ENCODE measurements around the gene LHFPL3.

LHFPL3 gene

GRCh38 chr7:104823177-104823576 is 494.8 kb downstream of the LHFPL3 start:
- H3K4me1 ChIP-seq (ENCODE audit: control insufficient read depth, low read depth, low read length), result no peaks in the 10 kb centered on the region
- no peak overlapping the region for H3K18ac ChIP-seq (ENCODE audit: low read length)
- no peak overlapping the region for H3K9ac ChIP-seq (ENCODE audit: low read length)
- no peak overlapping the region for H3K23ac ChIP-seq (ENCODE audit: low read length)
- H4K5ac ChIP-seq (ENCODE audit: low read length), result no peak overlapping the region
- no peak overlapping the region for H2BK120ac ChIP-seq (ENCODE audit: low read depth, low read length)
- no peaks in the 10 kb centered on the region for H3K27me3 ChIP-seq (ENCODE audit: insufficient read depth, low read length, poor library complexity)
- no peak overlapping the region for H3K4me3 ChIP-seq (ENCODE audit: low read length)
- DNase-seq, result no peak
- no peaks in the 10 kb centered on the region for H3K79me2 ChIP-seq (ENCODE audit: control insufficient read depth, insufficient read depth, low read length)
- no peak overlapping the region for H2BK15ac ChIP-seq (replicated peaks; ENCODE audit: low read depth)
- no peak overlapping the region for H2BK5ac ChIP-seq (ENCODE audit: low read length)
- no peak overlapping the region for H3K56ac ChIP-seq (ENCODE audit: low read length)
- no peak overlapping the region for H2AK5ac ChIP-seq (ENCODE audit: low read length)
- no peak overlapping the region for H3K4ac ChIP-seq (ENCODE audit: low read depth, low read length)
- H4K8ac ChIP-seq (ENCODE audit: low read depth, low read length), result no peak overlapping the region
- H3K36me3 ChIP-seq (ENCODE audit: control insufficient read depth, insufficient read depth, low read length), result no peaks in the 10 kb centered on the region
- H3K4me2 ChIP-seq (ENCODE audit: low read length), result no peak overlapping the region
- H3K27ac ChIP-seq (ENCODE audit: low read depth, low read length), result no peak overlapping the region
- no peaks in the 10 kb centered on the region for H3K79me1 ChIP-seq (ENCODE audit: low read length)
- no CpG with 5 or more reads among the region's 2 CpGs for WGBS (ENCODE audit: extremely low coverage, insufficient coverage, low lambda C conversion rate)

GRCh38 chr7:104825099-104825498 is 496.7 kb downstream of the LHFPL3 start:
- H2BK120ac ChIP-seq (ENCODE audit: low read depth, low read length), result no peak overlapping the region
- H2AK5ac ChIP-seq (ENCODE audit: low read length), result no peak overlapping the region
- no peak overlapping the region for H4K5ac ChIP-seq (ENCODE audit: low read length)

GRCh38 chr7:104826135-104826534 is 497.7 kb downstream of the LHFPL3 start:
- H3K27me3 ChIP-seq (ENCODE audit: insufficient read depth, low read length, poor library complexity), result no peaks in the 10 kb centered on the region
- no peaks in the 10 kb centered on the region for H3K79me1 ChIP-seq (ENCODE audit: low read length)
- H3K18ac ChIP-seq (ENCODE audit: low read length), result no peak overlapping the region
- WGBS (ENCODE audit: extremely low coverage, insufficient coverage, low lambda C conversion rate), result no CpG with 5 or more reads among the region's 4 CpGs
- no peak overlapping the region for H3K4me3 ChIP-seq (ENCODE audit: low read length)
- H3K27ac ChIP-seq (ENCODE audit: low read depth, low read length), result no peak overlapping the region
- no peaks in the 10 kb centered on the region for H3K4me1 ChIP-seq (ENCODE audit: control insufficient read depth, low read depth, low read length)
- H3K4me2 ChIP-seq (ENCODE audit: low read length), result no peak overlapping the region
- no peak overlapping the region for H3K9ac ChIP-seq (ENCODE audit: low read length)
- no peak overlapping the region for H3K4ac ChIP-seq (ENCODE audit: low read depth, low read length)
- no peak overlapping the region for H2BK15ac ChIP-seq (replicated peaks; ENCODE audit: low read depth)
- DNase-seq, result no peak
- H3K79me2 ChIP-seq (ENCODE audit: control insufficient read depth, insufficient read depth, low read length), result no peaks in the 10 kb centered on the region
- H4K8ac ChIP-seq (ENCODE audit: low read depth, low read length), result no peak overlapping the region
- H3K36me3 ChIP-seq (ENCODE audit: control insufficient read depth, insufficient read depth, low read length), result no peaks in the 10 kb centered on the region
- no peak overlapping the region for H2BK120ac ChIP-seq (ENCODE audit: low read depth, low read length)
- no peak overlapping the region for H4K5ac ChIP-seq (ENCODE audit: low read length)
- no peak overlapping the region for H2BK5ac ChIP-seq (ENCODE audit: low read length)
- no peak overlapping the region for H3K56ac ChIP-seq (ENCODE audit: low read length)
- no peak overlapping the region for H3K23ac ChIP-seq (ENCODE audit: low read length)
- H2AK5ac ChIP-seq (ENCODE audit: low read length), result no peak overlapping the region

More at GRCh38 chr7:104825099-104825498, 496.7 kb downstream of the LHFPL3 start:
- Histone ChIP-seq H3K79me2 (ENCODE audit: control insufficient read depth, insufficient read depth, low read length) (no peaks in the 10 kb centered on the region), H3K23ac (ENCODE audit: low read length) (no peak overlapping the region), H3K36me3 (ENCODE audit: control insufficient read depth, insufficient read depth, low read length) (no peaks in the 10 kb centered on the region), H3K4ac (ENCODE audit: low read depth, low read length) (no peak overlapping the region), H3K56ac (ENCODE audit: low read length) (no peak overlapping the region), H2BK5ac (ENCODE audit: low read length) (no peak overlapping the region), H3K9ac (ENCODE audit: low read length) (no peak overlapping the region), H3K4me3 (ENCODE audit: low read length) (no peak overlapping the region), H3K4me1 (ENCODE audit: control insufficient read depth, low read depth, low read length) (no peaks in the 10 kb centered on the region), H4K8ac (ENCODE audit: low read depth, low read length) (no peak overlapping the region), H3K4me2 (ENCODE audit: low read length) (no peak overlapping the region), H3K79me1 (ENCODE audit: low read length) (no peaks in the 10 kb centered on the region), H3K27ac (ENCODE audit: low read depth, low read length) (no peak overlapping the region), H2BK15ac (replicated peaks; ENCODE audit: low read depth) (no peak overlapping the region), H3K18ac (ENCODE audit: low read length) (no peak overlapping the region), H3K27me3 (ENCODE audit: insufficient read depth, low read length, poor library complexity) (no peaks in the 10 kb centered on the region)
- DNase-seq, result no peak

GRCh38 chr7:104836976-104837375 is 508.6 kb downstream of the LHFPL3 start:
- H4K8ac ChIP-seq (ENCODE audit: low read depth, low read length), result no peak overlapping the region
- H3K23ac ChIP-seq (ENCODE audit: low read length), result no peak overlapping the region
- no peak overlapping the region for H4K5ac ChIP-seq (ENCODE audit: low read length)
- H2BK5ac ChIP-seq (ENCODE audit: low read length), result no peak overlapping the region
- no peaks in the 10 kb centered on the region for H3K79me1 ChIP-seq (ENCODE audit: low read length)
- DNase-seq, result no peak
- no peak overlapping the region for H3K56ac ChIP-seq (ENCODE audit: low read length)
- H3K27me3 ChIP-seq (ENCODE audit: insufficient read depth, low read length, poor library complexity), result no peaks in the 10 kb centered on the region
- no peak overlapping the region for H3K18ac ChIP-seq (ENCODE audit: low read length)
- no peak overlapping the region for H3K27ac ChIP-seq (ENCODE audit: low read depth, low read length)
- H3K4ac ChIP-seq (ENCODE audit: low read depth, low read length), result no peak overlapping the region
- H2AK5ac ChIP-seq (ENCODE audit: low read length), result no peak overlapping the region
- H3K79me2 ChIP-seq (ENCODE audit: control insufficient read depth, insufficient read depth, low read length), result no peaks in the 10 kb centered on the region
- H2BK15ac ChIP-seq (replicated peaks; ENCODE audit: low read depth), result no peak overlapping the region
- H2BK120ac ChIP-seq (ENCODE audit: low read depth, low read length), result no peak overlapping the region
- no peak overlapping the region for H3K9ac ChIP-seq (ENCODE audit: low read length)
- no CpG with 5 or more reads among the region's 4 CpGs for WGBS (ENCODE audit: extremely low coverage, insufficient coverage, low lambda C conversion rate)
- no peaks in the 10 kb centered on the region for H3K4me1 ChIP-seq (ENCODE audit: control insufficient read depth, low read depth, low read length)
- H3K4me2 ChIP-seq (ENCODE audit: low read length), result no peak overlapping the region
- no peaks in the 10 kb centered on the region for H3K36me3 ChIP-seq (ENCODE audit: control insufficient read depth, insufficient read depth, low read length)
- no peak overlapping the region for H3K4me3 ChIP-seq (ENCODE audit: low read length)

GRCh38 chr7:104838537-104839299 is 510.3 kb downstream of the LHFPL3 start:
- H3K4me1 ChIP-seq (ENCODE audit: control insufficient read depth, low read depth, low read length), result no peaks in the 10 kb centered on the region
- no peak overlapping the region for H4K5ac ChIP-seq (ENCODE audit: low read length)
- no peak overlapping the region for H3K27ac ChIP-seq (ENCODE audit: low read depth, low read length)
- no peak overlapping the region for H4K8ac ChIP-seq (ENCODE audit: low read depth, low read length)
- H2BK120ac ChIP-seq (ENCODE audit: low read depth, low read length), result no peak overlapping the region
- no peaks in the 10 kb centered on the region for H3K36me3 ChIP-seq (ENCODE audit: control insufficient read depth, insufficient read depth, low read length)
- H3K9ac ChIP-seq (ENCODE audit: low read length), result no peak overlapping the region
- H3K4me2 ChIP-seq (ENCODE audit: low read length), result no peak overlapping the region
- H3K79me1 ChIP-seq (ENCODE audit: low read length), result no peaks in the 10 kb centered on the region
- no peak overlapping the region for H3K56ac ChIP-seq (ENCODE audit: low read length)
- H3K79me2 ChIP-seq (ENCODE audit: control insufficient read depth, insufficient read depth, low read length), result no peaks in the 10 kb centered on the region
- no peak overlapping the region for H3K4me3 ChIP-seq (ENCODE audit: low read length)
- H2BK15ac ChIP-seq (replicated peaks; ENCODE audit: low read depth), result no peak overlapping the region
- H2BK5ac ChIP-seq (ENCODE audit: low read length), result no peak overlapping the region
- H3K27me3 ChIP-seq (ENCODE audit: insufficient read depth, low read length, poor library complexity), result no peaks in the 10 kb centered on the region
- H3K4ac ChIP-seq (ENCODE audit: low read depth, low read length), result no peak overlapping the region
- no peak overlapping the region for H3K23ac ChIP-seq (ENCODE audit: low read length)
- H3K18ac ChIP-seq (ENCODE audit: low read length), result no peak overlapping the region
- H2AK5ac ChIP-seq (ENCODE audit: low read length), result no peak overlapping the region
- no CpG with 5 or more reads among the region's 3 CpGs for WGBS (ENCODE audit: extremely low coverage, insufficient coverage, low lambda C conversion rate)
- no peak for DNase-seq

- DNase-seq, result no peak
- H3K79me1 ChIP-seq (ENCODE audit: low read length), result no peaks in the 10 kb centered on the region
- no peaks in the 10 kb centered on the region for H3K27me3 ChIP-seq (ENCODE audit: insufficient read depth, low read length, poor library complexity)
- no peak overlapping the region for H3K4me2 ChIP-seq (ENCODE audit: low read length)
- H2BK120ac ChIP-seq (ENCODE audit: low read depth, low read length), result no peak overlapping the region
- no peaks in the 10 kb centered on the region for H3K36me3 ChIP-seq (ENCODE audit: control insufficient read depth, insufficient read depth, low read length)
- H3K18ac ChIP-seq (ENCODE audit: low read length), result no peak overlapping the region
- H2BK5ac ChIP-seq (ENCODE audit: low read length), result no peak overlapping the region
- no peaks in the 10 kb centered on the region for H3K4me1 ChIP-seq (ENCODE audit: control insufficient read depth, low read depth, low read length)
- H3K9ac ChIP-seq (ENCODE audit: low read length), result no peak overlapping the region
- no peak overlapping the region for H3K27ac ChIP-seq (ENCODE audit: low read depth, low read length)
- H3K4me3 ChIP-seq (ENCODE audit: low read length), result no peak overlapping the region
- H2AK5ac ChIP-seq (ENCODE audit: low read length), result no peak overlapping the region
- no peak overlapping the region for H3K4ac ChIP-seq (ENCODE audit: low read depth, low read length)
- H3K23ac ChIP-seq (ENCODE audit: low read length), result no peak overlapping the region
- H2BK15ac ChIP-seq (replicated peaks; ENCODE audit: low read depth), result no peak overlapping the region
- no peak overlapping the region for H3K56ac ChIP-seq (ENCODE audit: low read length)
- no peaks in the 10 kb centered on the region for H3K79me2 ChIP-seq (ENCODE audit: control insufficient read depth, insufficient read depth, low read length)
- no peak overlapping the region for H4K8ac ChIP-seq (ENCODE audit: low read depth, low read length)
- H4K5ac ChIP-seq (ENCODE audit: low read length), result no peak overlapping the region
Observed at GRCh38 chr7:104839842-104840241, 511.4 kb downstream of the LHFPL3 start.
